MCF 10A (cell line): Measurements from ENCODE around the gene LDB2. TPM values are rescaled to one million over a fixed set of nuclear protein-coding genes. Genes with fewer than 3 reads are reported as not detected.
"Not testable (repeated sequence)": the region's sequence is repeated elsewhere in the genome, so short reads cannot be mapped to it uniquely, and the experiment has no call there.

Experiments
- BruUV-seq: library from RNA; stranded (reverse); fragments of 400-500 nt; replicated peaks from 2 replicates; lab custom pipeline; 2021; lab: Mats Ljungman, UMichigan
- CTCF ChIA-PET: fragments of 300-600 bp; sonication (Branson Sonifier 250); formaldehyde crosslinking; extraction: SDS; loops from one replicate; lab custom pipeline; 2021; ENCODE audit warnings: antibody characterized with exemption, inconsistent platforms; lab: Yijun Ruan, JAX
- POLR2A ChIA-PET: fragments of 300-600, 350-650 bp; sonication (Branson Sonifier 250); formaldehyde crosslinking; extraction: SDS; loops from one replicate; lab custom pipeline; 2020; ENCODE audit warnings: antibody characterized with exemption, inconsistent platforms; lab: Yijun Ruan, JAX
- DNase-seq: peaks from one replicate; pipeline ENCODE4 v3.0.0-alpha.2; 2018; ENCODE audit not compliant: unreplicated experiment
- H3K27ac Mint-ChIP-seq: one replicate; pipeline ENCODE4 v1.8.0; 2022; ENCODE audit warnings: mild to moderate bottlenecking, low read depth, mixed read lengths; ENCODE audit not compliant: unreplicated experiment
- H3K27me3 Mint-ChIP-seq: one replicate; pipeline ENCODE4 v1.8.0; 2022; ENCODE audit warnings: mixed read lengths; ENCODE audit not compliant: insufficient read depth, unreplicated experiment
- H3K36me3 Mint-ChIP-seq: one replicate; pipeline ENCODE4 v1.8.0; 2022; ENCODE audit warnings: mild to moderate bottlenecking, moderate library complexity, mixed read lengths; ENCODE audit not compliant: insufficient read depth, unreplicated experiment
- H3K4me1 Mint-ChIP-seq: one replicate; pipeline ENCODE4 v1.8.0; 2022; ENCODE audit warnings: mixed read lengths; ENCODE audit not compliant: insufficient read depth, unreplicated experiment
- H3K4me3 Mint-ChIP-seq: one replicate; pipeline ENCODE4 v1.8.0; 2022; ENCODE audit warnings: mild to moderate bottlenecking, moderate library complexity, mixed read lengths; ENCODE audit not compliant: unreplicated experiment
- H3K9me3 Mint-ChIP-seq: one replicate; pipeline ENCODE4 v1.8.0; 2022; ENCODE audit warnings: mixed read lengths; ENCODE audit not compliant: unreplicated experiment
- intact Hi-C: fragments of 100-400 bp; cut with micrococcal nuclease; formaldehyde crosslinking; loops from 2 replicates; pipeline ENCODE4 v1.14.1; 2022
- total RNA-seq: library from RNA; stranded (reverse); gene quantifications from 2 replicates; pipeline ENCODE4 v1.2.3, GENCODE V29; 2022
- TF ChIP-seq, protein P1 (sequence below): fragments of 200-600 bp; IDR thresholded peaks from one replicate; pipeline ENCODE4 v1.8.0; 2022; ENCODE audit warnings: antibody characterized with exemption, mild to moderate bottlenecking; ENCODE audit not compliant: unreplicated experiment

LDB2 gene
- total RNA-seq, 1 experiment from 2014 or later, result not detected

DNA sequence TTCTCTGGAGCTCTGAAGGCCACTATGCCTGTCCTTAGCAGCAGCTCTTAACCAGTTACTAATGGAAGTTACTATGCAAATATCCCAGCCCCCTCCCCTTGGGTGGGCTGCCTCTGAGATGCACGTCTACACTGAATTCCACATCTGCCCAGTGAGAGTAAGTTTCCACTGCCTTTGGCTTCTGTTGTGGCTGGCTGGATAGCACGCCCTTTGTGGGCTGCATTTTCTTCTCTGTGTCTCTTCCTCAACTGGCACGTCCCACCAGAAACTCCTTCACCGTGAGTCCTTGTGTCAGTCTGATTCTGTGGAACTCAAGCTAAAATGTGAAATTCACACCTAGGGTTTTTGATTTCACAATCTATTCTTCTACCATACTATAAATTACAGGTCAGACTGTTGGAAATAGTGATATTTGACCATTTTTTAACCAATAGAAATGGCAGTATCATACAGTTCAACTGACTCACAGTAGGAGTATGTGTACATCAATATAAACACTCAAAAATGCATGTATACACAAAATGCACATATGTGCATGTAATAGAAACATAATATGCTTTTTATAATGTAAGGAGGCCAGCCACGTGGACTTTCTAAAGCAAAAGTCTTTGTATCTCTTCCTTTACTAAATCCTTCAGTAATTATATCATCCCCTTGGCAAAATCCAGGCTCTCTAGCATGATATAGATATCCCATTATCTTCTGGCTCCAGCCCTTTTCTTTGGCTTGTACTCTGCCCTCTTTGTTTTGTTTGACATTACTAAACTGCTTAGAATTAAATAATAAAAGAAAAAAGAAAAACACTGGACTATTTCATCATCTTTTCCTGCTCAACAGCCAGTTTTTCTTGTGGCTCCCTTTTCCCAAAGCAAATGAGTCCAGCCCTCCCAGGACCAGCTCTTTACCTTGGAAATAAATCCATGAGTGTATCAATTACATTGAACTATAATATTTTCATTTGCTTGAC, 33.2 kb upstream of the LDB2 start:
- Mint-ChIP-seq H3K27me3 (peaks cover 13% of the 10 kb centered on the region), H3K9me3 (no peaks in the 10 kb centered on the region), H3K36me3 (no peaks in the 10 kb centered on the region), H3K4me1 (no peaks in the 10 kb centered on the region), H3K27ac (no peak overlapping the region), H3K4me3 (no peak overlapping the region)
- no TSS peak for BruUV-seq
- ChIA-PET POLR2A (interaction anchor here (0.7 kb wide), 1 partner anchor 34 kb away, joined by 4 read pairs; no protein-coding TSS in a partner anchor), CTCF (interaction anchor here (0.6 to 2.0 kb wide), 4 partner anchors 9 to 393 kb away, joined by 3 to 7 read pairs (median 4); no protein-coding TSS in a partner anchor)
- DNase-seq, result no peak
- intact Hi-C loops, result no loop called here
- TF ChIP-seq, protein P1, sequence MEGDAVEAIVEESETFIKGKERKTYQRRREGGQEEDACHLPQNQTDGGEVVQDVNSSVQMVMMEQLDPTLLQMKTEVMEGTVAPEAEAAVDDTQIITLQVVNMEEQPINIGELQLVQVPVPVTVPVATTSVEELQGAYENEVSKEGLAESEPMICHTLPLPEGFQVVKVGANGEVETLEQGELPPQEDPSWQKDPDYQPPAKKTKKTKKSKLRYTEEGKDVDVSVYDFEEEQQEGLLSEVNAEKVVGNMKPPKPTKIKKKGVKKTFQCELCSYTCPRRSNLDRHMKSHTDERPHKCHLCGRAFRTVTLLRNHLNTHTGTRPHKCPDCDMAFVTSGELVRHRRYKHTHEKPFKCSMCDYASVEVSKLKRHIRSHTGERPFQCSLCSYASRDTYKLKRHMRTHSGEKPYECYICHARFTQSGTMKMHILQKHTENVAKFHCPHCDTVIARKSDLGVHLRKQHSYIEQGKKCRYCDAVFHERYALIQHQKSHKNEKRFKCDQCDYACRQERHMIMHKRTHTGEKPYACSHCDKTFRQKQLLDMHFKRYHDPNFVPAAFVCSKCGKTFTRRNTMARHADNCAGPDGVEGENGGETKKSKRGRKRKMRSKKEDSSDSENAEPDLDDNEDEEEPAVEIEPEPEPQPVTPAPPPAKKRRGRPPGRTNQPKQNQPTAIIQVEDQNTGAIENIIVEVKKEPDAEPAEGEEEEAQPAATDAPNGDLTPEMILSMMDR, result no peak

DNA sequence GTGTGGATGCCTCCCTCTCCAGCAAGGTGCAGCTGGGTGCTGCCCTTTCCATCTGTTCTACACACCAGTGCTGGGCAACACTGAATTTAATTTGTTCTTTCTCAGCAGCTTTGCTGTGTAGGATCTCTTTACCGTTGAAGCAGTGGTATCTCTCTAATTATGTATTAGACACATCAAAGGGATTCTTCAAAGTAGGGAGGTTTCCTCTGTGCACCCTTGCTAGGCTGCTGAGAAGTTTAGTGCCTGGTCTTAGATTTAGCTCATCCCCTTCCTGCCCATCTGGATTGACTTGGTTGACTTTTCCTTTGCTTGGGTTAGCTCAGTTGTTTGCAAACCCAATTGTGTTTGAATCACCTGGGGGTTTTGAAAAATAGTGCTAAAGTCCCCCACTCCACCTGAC, 27.8 kb upstream of the LDB2 start:
- CTCF ChIA-PET, result interaction anchor here (1.9 to 2.8 kb wide), 2 partner anchors 10 to 398 kb away, joined by 4 to 15 read pairs; no protein-coding TSS in a partner anchor

DNA sequence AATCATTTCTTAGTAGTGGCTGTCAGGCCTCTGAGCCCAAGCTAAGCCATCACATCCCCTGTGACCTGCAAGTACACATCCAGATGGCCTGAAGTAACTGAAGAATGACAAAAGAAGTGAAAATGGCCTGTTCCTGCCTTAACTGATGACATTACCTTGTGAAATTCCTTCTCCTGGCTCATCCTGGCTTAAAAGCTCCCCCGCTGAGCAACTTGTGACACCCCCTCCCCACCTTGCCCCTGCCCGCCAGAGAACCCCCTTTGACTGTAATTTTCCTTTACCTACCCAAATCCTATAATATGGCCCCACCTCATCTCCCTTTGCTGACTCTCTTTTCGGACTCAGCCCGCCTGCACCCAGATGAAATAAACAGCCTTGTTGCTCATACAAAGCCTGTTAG, 20.3 kb upstream of the LDB2 start:
- POLR2A ChIA-PET, result interaction anchor here (0.6 kb wide), 1 partner anchor 614 kb away, joined by 3 read pairs; no protein-coding TSS in a partner anchor
- not testable (repeated sequence) for H3K27me3 Mint-ChIP-seq, H3K27ac Mint-ChIP-seq, DNase-seq, H3K4me1 Mint-ChIP-seq, H3K9me3 Mint-ChIP-seq, BruUV-seq, H3K36me3 Mint-ChIP-seq, H3K4me3 Mint-ChIP-seq
- intact Hi-C loops, result loop anchor here (5.0 to 10.0 kb wide), 2 partner anchors 529 to 624 kb away; no protein-coding TSS in a partner anchor
- CTCF ChIA-PET, result interaction anchor here (0.7 to 0.9 kb wide), 2 partner anchors 12 to 405 kb away, joined by 3 to 4 read pairs; no protein-coding TSS in a partner anchor

More for the DNA sequence above, 27.8 kb upstream of the LDB2 start:
- no peaks in the 10 kb centered on the region for H3K9me3 Mint-ChIP-seq
- BruUV-seq, result no TSS peak
- no peak for DNase-seq
- no peak overlapping the region for H3K27ac Mint-ChIP-seq
- H3K4me3 Mint-ChIP-seq, result no peak overlapping the region
- TF ChIP-seq, protein P1, result no peak
- H3K36me3 Mint-ChIP-seq, result no peaks in the 10 kb centered on the region
- intact Hi-C loops, result no loop called here
- no peaks in the 10 kb centered on the region for H3K4me1 Mint-ChIP-seq
- POLR2A ChIA-PET, result no interaction called here
- H3K27me3 Mint-ChIP-seq, result peaks cover 28% of the 10 kb centered on the region

DNA sequence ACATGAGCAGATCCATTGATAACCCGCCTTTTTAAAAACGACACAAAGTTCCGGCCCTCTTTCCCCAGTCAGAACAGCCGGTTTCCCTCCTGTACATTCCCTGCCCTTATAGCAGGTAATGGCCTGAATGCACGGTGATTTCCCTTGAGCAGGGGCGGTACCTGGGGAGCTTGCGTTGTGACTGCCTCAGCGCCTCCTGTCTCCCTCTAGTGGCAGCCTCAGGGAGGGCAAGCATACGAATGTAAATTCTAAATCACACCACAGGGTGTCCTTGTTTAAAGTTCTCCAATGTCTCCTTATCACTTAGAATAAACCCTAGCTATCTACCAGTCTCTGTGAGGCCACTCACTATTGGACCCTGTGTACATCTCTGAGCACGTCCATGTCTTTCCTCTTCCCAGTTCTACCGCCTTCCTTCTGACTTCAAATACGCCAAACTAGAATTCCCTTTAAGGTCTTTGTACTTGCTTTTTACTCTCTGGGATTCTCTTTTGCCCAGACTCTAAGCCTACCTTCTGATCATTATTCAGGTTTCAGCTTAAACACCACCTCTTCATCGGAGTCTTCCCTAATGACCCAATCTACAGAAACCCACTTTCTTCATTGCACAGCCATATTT, 18.4 kb upstream of the LDB2 start:
- no TSS peak for BruUV-seq

More for the DNA sequence above, 18.4 kb upstream of the LDB2 start:
- Mint-ChIP-seq H3K36me3 (no peaks in the 10 kb centered on the region), H3K4me3 (no peak overlapping the region), H3K27ac (no peak overlapping the region), H3K4me1 (no peaks in the 10 kb centered on the region), H3K27me3 (no peaks in the 10 kb centered on the region), H3K9me3 (no peaks in the 10 kb centered on the region)
- ChIA-PET POLR2A (no interaction called here), CTCF (interaction anchor here (0.6 to 2.5 kb wide), 18 partner anchors 9 to 843 kb away, joined by 3 to 15 read pairs (median 3); no protein-coding TSS in a partner anchor)
- TF ChIP-seq, protein P1, result peak; percentile 94
- intact Hi-C loops, result loop anchor here (1.0 to 10.0 kb wide), 4 partner anchors 122 to 622 kb away; no protein-coding TSS in a partner anchor
- peak; percentile 81 for DNase-seq
